Thyroid gland (tissue), 4 donors: ENCODE results near the gene ANKRD40CL.

Source experiments
- CTCF ChIP-seq, 6 experiments: fragments of 200-600 bp in 3 of 6; fragments of 450-650 bp in 3 of 6; sonication (generic) in 3 of 6; IDR thresholded peaks; one replicate each; pipeline ENCODE4 v1.5.1; 2016 to 2019; ENCODE audit warnings: antibody characterized with exemption in 6 of 6, mild to moderate bottlenecking in 2 of 6, inconsistent platforms in 1 of 6, moderate library complexity in 1 of 6
- POLR2A ChIP-seq, 2 donors: fragments of 450-650 bp; IDR thresholded peaks; one replicate each; pipeline ENCODE4 v1.6.1; 2017; ENCODE audit warnings: antibody characterized with exemption in 2 of 2, mild to moderate bottlenecking in 2 of 2, moderate library complexity in 1 of 2

GRCh38 chr17:50793007-50793406, 25.7 kb upstream of the ANKRD40CL start:
- TF ChIP-seq CTCF (IDR thresholded peaks at IDR 0.05) (no peak), POLR2A (IDR thresholded peaks at IDR 0.05) (no peak)
